Measurements from ENCODE around the gene SDSL. TPM values are rescaled to one million over a fixed set of nuclear protein-coding genes. Genes with fewer than 3 reads are reported as not detected.

Gene SDSL
- polyA plus RNA-seq, 1 donor (not counting 4 experiments of a cell fraction or from before 2014, with no cell fraction given): 1.9 TPM

GRCh38 chr12:113436993-113437728 is 15.0 kb downstream of the SDSL start:
- Histone ChIP-seq H3K4me2 (ENCODE audit: control insufficient read depth, extremely low read depth, insufficient read depth, low read depth, low read length) (no peak overlapping the region), H3K4me3 (ENCODE audit: control insufficient read depth in 2 of 3, extremely low read depth in 1 of 3, insufficient read depth in 2 of 3, low read depth in 1 of 3, low read length in 3 of 3) (no peak overlapping the region), H3K9ac (ENCODE audit: control insufficient read depth, extremely low read depth, insufficient read depth, low read length) (no peak overlapping the region), H3K9me3 (ENCODE audit: control insufficient read depth, low read depth, low read length) (no peaks in the 10 kb centered on the region), H3K4me1 (ENCODE audit: control insufficient read depth, extremely low read depth, insufficient read depth, low read length) (no peaks in the 10 kb centered on the region), H3K9me1 (ENCODE audit: control insufficient read depth, extremely low read depth, insufficient read depth, low read length) (no peaks in the 10 kb centered on the region), H3K36me3 (ENCODE audit: control insufficient read depth in 2 of 2, extremely low read depth in 1 of 2, insufficient read depth in 2 of 2, low read length in 2 of 2) (no peaks in the 10 kb centered on the region), H3K27me3 (ENCODE audit: control insufficient read depth, extremely low read depth, insufficient read depth, low read length) (peaks cover 21% of the 10 kb centered on the region), H4K20me1 (ENCODE audit: control insufficient read depth, extremely low read depth, insufficient read depth, low read length) (no peaks in the 10 kb centered on the region), H2AFZ (ENCODE audit: control insufficient read depth, low read length) (no peak overlapping the region), H3K79me2 (ENCODE audit: control insufficient read depth, insufficient read depth, low read length) (no peaks in the 10 kb centered on the region), H3K27ac (ENCODE audit: control insufficient read depth, insufficient read depth, low read length) (no peak overlapping the region)
- DNase-seq (ENCODE audit: low read depth, low spot score) (no peak), FAIRE-seq (no peak)
- TF ChIP-seq, protein P1, sequence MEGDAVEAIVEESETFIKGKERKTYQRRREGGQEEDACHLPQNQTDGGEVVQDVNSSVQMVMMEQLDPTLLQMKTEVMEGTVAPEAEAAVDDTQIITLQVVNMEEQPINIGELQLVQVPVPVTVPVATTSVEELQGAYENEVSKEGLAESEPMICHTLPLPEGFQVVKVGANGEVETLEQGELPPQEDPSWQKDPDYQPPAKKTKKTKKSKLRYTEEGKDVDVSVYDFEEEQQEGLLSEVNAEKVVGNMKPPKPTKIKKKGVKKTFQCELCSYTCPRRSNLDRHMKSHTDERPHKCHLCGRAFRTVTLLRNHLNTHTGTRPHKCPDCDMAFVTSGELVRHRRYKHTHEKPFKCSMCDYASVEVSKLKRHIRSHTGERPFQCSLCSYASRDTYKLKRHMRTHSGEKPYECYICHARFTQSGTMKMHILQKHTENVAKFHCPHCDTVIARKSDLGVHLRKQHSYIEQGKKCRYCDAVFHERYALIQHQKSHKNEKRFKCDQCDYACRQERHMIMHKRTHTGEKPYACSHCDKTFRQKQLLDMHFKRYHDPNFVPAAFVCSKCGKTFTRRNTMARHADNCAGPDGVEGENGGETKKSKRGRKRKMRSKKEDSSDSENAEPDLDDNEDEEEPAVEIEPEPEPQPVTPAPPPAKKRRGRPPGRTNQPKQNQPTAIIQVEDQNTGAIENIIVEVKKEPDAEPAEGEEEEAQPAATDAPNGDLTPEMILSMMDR (optimal IDR thresholded peaks at IDR 0.05 in 1 of 3, IDR thresholded peaks at IDR 0.05 in 1 of 3, conservative IDR thresholded peaks at IDR 0.05 in 1 of 3; ENCODE audit: extremely low read depth in 1 of 3, insufficient read depth in 2 of 3, low read length in 3 of 3): no peak
- TF ChIP-seq EZH2 (IDR thresholded peaks at IDR 0.05; ENCODE audit: low read length): no peak
- dilution Hi-C loops (cut with MboI; ENCODE audit: extremely low pct_ligation_motif_present, low sequenced_read_pairs): no loop called here

DNA sequence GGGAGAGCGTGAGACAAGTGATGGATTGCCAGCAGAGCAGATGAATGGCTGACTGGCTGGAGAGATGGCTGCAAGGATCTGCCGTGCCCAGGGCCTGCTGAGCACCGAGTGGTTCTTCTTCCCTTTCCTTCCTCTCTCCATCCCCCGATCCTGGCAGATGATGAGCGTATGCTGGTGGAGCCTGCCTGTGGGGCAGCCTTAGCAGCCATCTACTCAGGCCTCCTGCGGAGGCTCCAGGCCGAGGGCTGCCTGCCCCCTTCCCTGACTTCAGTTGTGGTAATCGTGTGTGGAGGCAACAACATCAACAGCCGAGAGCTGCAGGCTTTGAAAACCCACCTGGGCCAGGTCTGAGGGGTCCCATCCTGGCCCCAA is 15.5 kb downstream of the SDSL start:
- Histone ChIP-seq H3K9ac (ENCODE audit: control insufficient read depth, extremely low read depth, insufficient read depth, low read length) (no peak overlapping the region), H3K9me1 (ENCODE audit: control insufficient read depth, extremely low read depth, insufficient read depth, low read length) (no peaks in the 10 kb centered on the region), H3K27me3 (ENCODE audit: control insufficient read depth, extremely low read depth, insufficient read depth, low read length) (peaks cover 21% of the 10 kb centered on the region), H3K4me3 (ENCODE audit: control insufficient read depth in 2 of 3, extremely low read depth in 1 of 3, insufficient read depth in 2 of 3, low read depth in 1 of 3, low read length in 3 of 3) (no peak overlapping the region), H4K20me1 (ENCODE audit: control insufficient read depth, extremely low read depth, insufficient read depth, low read length) (no peaks in the 10 kb centered on the region), H3K9me3 (ENCODE audit: control insufficient read depth, low read depth, low read length) (no peaks in the 10 kb centered on the region), H3K36me3 (ENCODE audit: control insufficient read depth in 2 of 2, extremely low read depth in 1 of 2, insufficient read depth in 2 of 2, low read length in 2 of 2) (no peaks in the 10 kb centered on the region), H2AFZ (ENCODE audit: control insufficient read depth, low read length) (no peak overlapping the region), H3K4me2 (ENCODE audit: control insufficient read depth, extremely low read depth, insufficient read depth, low read depth, low read length) (no peak overlapping the region), H3K79me2 (ENCODE audit: control insufficient read depth, insufficient read depth, low read length) (no peaks in the 10 kb centered on the region), H3K27ac (ENCODE audit: control insufficient read depth, insufficient read depth, low read length) (no peak overlapping the region), H3K4me1 (ENCODE audit: control insufficient read depth, extremely low read depth, insufficient read depth, low read length) (no peaks in the 10 kb centered on the region)
- FAIRE-seq (no peak), DNase-seq (ENCODE audit: low read depth, low spot score) (no peak)
- dilution Hi-C loops (cut with MboI; ENCODE audit: extremely low pct_ligation_motif_present, low sequenced_read_pairs): no loop called here
- TF ChIP-seq, protein P1 (optimal IDR thresholded peaks at IDR 0.05 in 1 of 3, IDR thresholded peaks at IDR 0.05 in 1 of 3, conservative IDR thresholded peaks at IDR 0.05 in 1 of 3; ENCODE audit: extremely low read depth in 1 of 3, insufficient read depth in 2 of 3, low read length in 3 of 3): no peak
- TF ChIP-seq EZH2 (IDR thresholded peaks at IDR 0.05; ENCODE audit: low read length): no peak
